NCI-H2081 (cell line): ENCODE results near the gene GSTO2.

Source experiments
- DNase-seq, 2 experiments: peaks; one replicate each; lab custom pipeline; 2025; lab: John Stamatoyannopoulos, UW

The GSTO2 gene

GRCh38 chr10:104340641-104341040 lies 71.7 kb downstream of the GSTO2 start:
- DNase-seq, result no peak

DNA sequence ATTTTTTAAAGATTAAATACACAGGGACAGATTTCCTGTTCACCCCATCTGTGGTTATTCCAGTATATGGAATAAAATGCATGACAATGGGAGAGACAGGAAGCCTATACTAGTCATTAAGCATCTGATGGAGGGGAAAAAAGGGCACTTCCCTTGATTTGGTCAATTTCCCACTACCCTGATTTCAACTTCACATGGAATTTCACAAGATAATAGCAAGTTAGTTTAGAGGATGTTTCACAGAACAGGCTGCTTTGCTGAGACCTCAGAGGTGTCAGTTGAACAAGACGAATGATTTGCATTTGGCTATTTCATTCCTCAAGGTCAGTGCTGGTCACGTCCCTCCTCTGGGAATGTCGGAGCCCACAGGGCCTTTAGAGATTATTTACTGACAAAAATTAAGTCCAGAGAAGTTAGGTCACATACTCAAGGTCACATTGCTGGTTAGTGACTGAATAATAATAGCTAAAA lies 74.0 kb downstream of the GSTO2 start:
- no peak for DNase-seq

- no peak for DNase-seq
Observed at GRCh38 chr10:104344219-104344618, 75.2 kb downstream of the GSTO2 start.

DNA sequence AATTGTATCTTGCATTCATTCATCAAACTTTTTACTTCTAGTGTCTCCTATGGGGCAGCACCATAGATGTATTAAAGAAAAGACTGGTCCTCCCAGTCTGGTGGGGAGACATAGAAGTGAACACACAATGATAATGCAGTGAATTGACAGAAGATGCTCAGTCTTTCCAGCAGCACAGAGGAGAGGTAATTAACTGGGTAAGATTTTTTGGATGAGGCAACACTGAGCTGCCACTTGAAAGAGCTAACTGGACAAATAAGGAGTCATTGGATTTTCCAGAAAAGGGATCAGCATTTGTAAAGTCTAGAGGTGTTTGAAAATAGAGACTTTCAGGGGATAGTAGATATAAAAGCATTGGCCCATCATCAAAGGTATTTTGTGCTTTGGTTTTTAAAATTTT lies 76.5 kb downstream of the GSTO2 start:
- no peak for DNase-seq

DNA sequence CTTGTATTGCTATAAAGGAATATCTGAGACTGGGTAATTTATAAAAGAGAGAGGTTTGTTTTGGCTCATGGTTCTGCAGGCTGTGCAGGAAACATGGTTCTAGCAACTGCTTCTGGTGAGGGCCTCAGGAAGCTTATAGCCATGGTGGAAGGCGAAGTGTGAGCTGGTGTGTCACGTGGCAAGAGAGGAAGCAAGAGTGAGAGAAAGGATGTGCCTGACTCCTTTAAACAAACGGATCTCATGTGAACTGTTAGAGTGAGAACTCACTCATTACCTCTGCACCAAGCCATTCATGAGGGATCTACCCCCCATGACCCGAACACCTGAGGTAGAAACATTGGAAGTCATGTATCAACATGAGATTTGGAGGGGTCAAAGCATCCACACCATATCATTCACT lies 77.0 kb downstream of the GSTO2 start:
- no peak for DNase-seq

- DNase-seq, result no peak
Observed at GRCh38 chr10:104347295-104348045, 78.5 kb downstream of the GSTO2 start.

DNA sequence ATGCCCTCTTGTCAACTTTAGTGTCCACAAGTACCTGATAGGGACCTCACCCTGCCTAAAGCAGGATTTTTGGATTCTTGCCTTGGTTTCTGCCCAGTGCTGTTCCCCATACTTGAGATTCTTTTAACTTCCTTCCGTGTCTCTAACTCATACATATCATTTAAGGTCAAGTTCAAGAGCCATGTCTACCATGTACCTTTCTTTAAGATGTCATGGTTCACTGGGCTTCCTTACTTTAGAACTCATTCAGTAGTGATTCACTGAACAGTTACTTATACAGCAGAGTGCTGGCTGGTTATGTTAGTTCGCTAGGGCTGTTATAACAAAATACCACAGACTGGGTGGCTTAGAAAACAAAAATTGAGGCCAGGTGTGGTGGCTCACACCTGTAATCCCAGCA lies 79.6 kb downstream of the GSTO2 start:
- DNase-seq, result no peak

GRCh38 chr10:104349623-104350126 lies 80.7 kb downstream of the GSTO2 start:
- DNase-seq, result no peak

DNA sequence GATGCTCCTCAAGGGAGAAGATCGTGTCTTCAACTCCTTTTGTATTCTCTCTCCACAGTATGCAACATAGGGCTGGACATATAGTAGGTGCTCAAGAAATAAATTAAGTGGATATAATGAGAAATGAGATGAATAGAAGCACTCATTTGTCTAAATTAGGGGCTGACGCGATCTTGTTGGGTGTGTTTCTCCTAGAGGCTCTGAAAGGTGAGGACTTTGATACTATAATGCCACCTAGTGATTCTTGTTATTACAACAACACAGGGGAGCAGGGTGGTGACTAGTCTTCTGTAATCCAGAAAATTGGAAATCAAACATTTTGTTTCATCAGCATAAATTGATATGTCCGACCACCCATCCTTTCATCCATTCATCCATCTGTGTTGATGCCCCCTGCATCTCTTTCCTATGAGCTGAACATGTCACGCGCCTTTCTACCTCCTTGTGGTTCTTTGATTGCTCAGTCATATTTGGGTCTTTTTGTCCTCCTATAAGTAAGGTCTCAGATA lies 81.2 kb downstream of the GSTO2 start:
- peak; percentile 48 to 71 for DNase-seq

GRCh38 chr10:104351061-104351702 lies 82.2 kb downstream of the GSTO2 start:
- no peak for DNase-seq

GRCh38 chr10:104351919-104352318 lies 82.9 kb downstream of the GSTO2 start:
- no peak for DNase-seq

DNA sequence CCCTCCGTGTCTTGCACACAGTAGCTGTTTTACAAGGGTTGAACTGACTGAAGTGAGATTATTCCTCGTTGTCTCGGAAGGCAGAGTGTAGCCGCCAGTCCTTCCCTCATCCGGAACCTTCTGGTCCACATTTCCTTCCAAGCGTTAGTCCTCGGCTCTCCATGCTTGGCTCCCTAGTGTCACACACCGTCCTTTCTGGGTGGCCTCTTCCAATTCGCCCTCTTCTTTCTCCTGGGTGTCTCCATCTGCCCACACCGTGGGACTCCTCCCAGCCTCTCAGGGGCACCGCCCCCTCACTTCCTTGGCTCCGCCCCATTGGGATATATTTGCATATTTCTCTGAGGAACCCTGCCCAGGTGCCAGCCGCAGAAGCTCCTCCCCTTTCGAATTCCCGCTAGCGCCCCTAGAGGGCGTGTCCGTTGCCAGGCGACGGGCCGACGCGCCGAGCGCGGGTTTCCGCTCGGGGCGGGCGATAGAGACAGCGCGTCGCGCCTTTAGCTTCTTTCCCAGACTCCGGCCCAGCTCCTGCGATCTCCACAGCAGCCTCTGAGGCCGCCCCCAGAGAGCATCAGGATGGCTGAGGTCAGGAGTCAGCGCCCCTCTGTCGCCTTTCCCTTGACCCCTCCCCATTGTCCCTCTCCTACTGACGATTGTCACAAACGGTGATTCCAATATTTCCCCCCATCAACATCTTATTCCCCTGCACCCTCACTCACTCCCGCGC lies 84.5 kb downstream of the GSTO2 start, which contains the start of gene CFAP58:
CFAP58 (plus strand) TSS at position 509 of the 724 bp plus-strand sequence; CDS start at position 574, 65 bp downstream.
- peak; percentile 88 to 91 for DNase-seq
